GM23248 (cell line): ENCODE measurements around the gene RAB1A.

Experiments used
- EZH2 ChIP-seq: fragments of 200-600 bp; sonication (generic); IDR thresholded peaks from 2 replicates; pipeline ENCODE4 v1.6.1; 2018; ENCODE audit warnings: antibody characterized with exemption, mild to moderate bottlenecking; ENCODE audit not compliant: insufficient read depth, poor library complexity, severe bottlenecking
- EZH2phosphoT487 ChIP-seq: fragments of 200-600 bp; sonication (generic); IDR thresholded peaks from 2 replicates; pipeline ENCODE4 v1.6.1; 2018; ENCODE audit warnings: antibody characterized with exemption, moderate library complexity, mild to moderate bottlenecking, low read depth; ENCODE audit not compliant: insufficient read depth

DNA sequence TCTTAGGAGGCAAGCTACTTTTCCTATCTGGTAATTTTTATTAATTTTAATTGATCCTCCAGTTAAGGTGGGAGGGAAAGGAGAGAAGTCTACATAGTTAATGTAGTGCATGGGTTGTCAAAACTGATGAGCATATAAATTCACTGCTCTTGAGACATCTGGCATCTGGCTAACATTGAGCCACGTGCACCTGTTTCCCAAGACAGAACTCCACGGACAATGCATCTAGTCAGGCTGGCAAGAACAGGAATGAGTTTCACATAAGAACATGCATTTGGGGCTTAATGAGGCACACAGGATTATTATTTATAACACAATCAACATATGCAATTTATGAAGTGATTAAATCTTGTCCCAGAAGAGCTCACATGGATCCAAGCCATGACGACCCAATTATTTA is 16.2 kb upstream of the RAB1A start:
- TF ChIP-seq EZH2 (no peak), EZH2phosphoT487 (no peak)
